Kidney epithelial cell (primary cell): ENCODE results near the gene PROCA1. TPM values are rescaled to one million over a fixed set of nuclear protein-coding genes. Genes with fewer than 3 reads are reported as not detected.
"Not testable (repeated sequence)": the region's sequence is repeated elsewhere in the genome, so short reads cannot be mapped to it uniquely, and the experiment has no call there.

ENCODE experiments used
- DNase-seq: peaks from one replicate; pipeline ENCODE4 v3.0.0-alpha.2; 2010; ENCODE audit warnings: low read depth
- H3K27me3 ChIP-seq: 2 replicates; pipeline ENCODE4 v1.6.0; 2011; ENCODE audit warnings: low read length; ENCODE audit not compliant: control insufficient read depth, insufficient read depth
- H3K36me3 ChIP-seq: 2 replicates; pipeline ENCODE4 v1.5.1; 2011; ENCODE audit warnings: low read length; ENCODE audit not compliant: control insufficient read depth, insufficient read depth
- H3K4me3 ChIP-seq: 2 replicates; pipeline ENCODE4 v1.5.1; 2011; ENCODE audit warnings: low read depth, mild to moderate bottlenecking, control low read depth, low read length
- total RNA-seq: library from RNA; depleted of rRNA; stranded (reverse); fragments of >200 nt; gene quantifications from 2 replicates; pipeline ENCODE4 v1.2.3, GENCODE V29; 2015
- TF ChIP-seq, protein P1 (sequence below): IDR thresholded peaks from 2 replicates; pipeline ENCODE4 v1.5.1; 2011; ENCODE audit warnings: mild to moderate bottlenecking, moderate library complexity, low read length, control low read depth, inconsistent platforms; ENCODE audit not compliant: insufficient read depth, poor library complexity, severe bottlenecking

PROCA1 gene
- total RNA-seq, 1 donor from 2014 or later: 0.58 TPM

DNA sequence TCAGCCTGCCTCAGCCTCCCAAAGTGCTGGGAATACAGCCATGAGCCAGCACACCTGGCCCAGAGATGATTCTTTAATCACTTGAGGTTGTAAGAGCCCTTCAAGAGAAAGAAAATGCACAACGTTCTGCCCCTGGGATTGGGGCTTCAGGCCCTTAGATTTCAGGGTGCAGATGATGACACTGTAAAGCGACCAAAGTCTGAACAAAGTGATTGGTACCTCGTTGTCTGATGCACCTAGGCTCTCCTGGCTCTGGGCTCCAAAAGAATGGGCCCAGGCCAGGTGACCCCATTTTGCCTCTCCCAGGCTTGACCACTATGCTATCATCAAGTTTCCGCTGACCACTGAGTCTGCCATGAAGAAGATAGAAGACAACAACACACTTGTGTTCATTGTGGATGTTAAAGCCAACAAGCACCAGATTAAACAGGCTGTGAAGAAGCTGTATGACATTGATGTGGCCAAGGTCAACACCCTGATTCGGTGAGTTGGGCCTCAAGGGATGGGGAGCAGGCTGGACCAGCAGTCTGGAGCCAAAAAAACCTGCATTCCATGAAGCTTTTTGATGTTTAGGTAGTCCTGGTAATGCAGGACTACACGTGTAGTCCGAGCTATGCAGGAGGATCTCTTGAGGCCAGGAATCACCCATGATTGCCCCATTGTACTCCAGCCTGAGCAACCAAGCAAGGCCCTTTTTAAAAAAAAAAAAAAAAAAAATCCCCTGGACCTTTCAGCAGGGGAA is 10.9 kb upstream of the PROCA1 start:
- TF ChIP-seq, protein P1, sequence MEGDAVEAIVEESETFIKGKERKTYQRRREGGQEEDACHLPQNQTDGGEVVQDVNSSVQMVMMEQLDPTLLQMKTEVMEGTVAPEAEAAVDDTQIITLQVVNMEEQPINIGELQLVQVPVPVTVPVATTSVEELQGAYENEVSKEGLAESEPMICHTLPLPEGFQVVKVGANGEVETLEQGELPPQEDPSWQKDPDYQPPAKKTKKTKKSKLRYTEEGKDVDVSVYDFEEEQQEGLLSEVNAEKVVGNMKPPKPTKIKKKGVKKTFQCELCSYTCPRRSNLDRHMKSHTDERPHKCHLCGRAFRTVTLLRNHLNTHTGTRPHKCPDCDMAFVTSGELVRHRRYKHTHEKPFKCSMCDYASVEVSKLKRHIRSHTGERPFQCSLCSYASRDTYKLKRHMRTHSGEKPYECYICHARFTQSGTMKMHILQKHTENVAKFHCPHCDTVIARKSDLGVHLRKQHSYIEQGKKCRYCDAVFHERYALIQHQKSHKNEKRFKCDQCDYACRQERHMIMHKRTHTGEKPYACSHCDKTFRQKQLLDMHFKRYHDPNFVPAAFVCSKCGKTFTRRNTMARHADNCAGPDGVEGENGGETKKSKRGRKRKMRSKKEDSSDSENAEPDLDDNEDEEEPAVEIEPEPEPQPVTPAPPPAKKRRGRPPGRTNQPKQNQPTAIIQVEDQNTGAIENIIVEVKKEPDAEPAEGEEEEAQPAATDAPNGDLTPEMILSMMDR: no peak
- no peak overlapping the region for H3K4me3 ChIP-seq
- no peak for DNase-seq
- no peaks in the 10 kb centered on the region for H3K27me3 ChIP-seq
- peaks cover 4% of the 10 kb centered on the region for H3K36me3 ChIP-seq

DNA sequence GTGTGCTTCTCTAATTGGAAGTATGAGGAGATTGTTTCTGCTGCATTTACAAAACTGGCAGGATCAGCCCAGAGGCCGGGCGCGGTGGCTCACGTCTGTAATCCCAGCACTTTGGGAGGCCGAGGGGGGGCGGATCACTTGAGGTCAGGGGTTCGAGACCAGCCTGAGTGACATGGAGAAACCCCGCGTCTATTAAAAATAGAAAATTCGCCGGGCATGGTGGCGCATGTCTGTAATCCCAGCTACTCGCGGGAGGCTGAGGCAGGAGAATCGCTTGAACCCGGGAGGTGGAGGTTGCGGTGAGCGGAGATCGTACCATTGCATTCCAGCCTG is 9.3 kb upstream of the PROCA1 start:
- H3K36me3 ChIP-seq, DNase-seq: not testable (repeated sequence)

DNA sequence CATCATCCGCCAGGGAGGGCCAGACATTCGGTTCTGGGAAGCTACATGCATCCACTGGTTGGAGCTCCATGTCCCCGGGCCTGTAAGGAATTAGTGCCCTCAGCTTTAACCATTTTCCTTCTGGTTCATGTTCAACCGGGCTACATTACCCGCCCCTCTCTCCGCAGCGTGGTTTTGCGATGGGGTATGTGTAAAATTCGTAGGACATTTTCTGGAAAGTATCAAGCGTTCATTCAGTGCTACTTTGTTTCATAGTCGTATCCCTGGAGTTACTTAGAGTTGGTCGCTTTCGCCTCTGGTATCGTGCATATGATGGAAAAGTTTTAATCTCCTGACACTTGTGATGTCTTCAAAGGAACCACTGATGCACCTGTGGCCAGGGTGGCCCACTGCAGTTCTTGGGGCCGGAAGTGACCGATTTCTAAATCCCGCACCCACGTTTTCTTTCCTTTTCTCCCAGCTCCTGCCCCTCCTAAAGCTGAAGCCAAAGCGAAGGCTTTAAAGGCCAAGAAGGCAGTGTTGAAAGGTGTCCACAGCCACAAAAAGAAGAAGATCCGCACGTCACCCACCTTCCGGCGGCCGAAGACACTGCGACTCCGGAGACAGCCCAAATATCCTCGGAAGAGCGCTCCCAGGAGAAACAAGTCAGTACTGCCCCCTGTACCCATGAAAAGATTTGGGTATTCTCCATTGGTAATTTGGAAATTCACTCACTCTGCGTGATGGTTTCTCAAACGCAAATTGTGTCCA is 8.7 kb upstream of the PROCA1 start:
- TF ChIP-seq, protein P1: no peak
- Histone ChIP-seq H3K27me3 (no peaks in the 10 kb centered on the region), H3K36me3 (peaks cover 5% of the 10 kb centered on the region), H3K4me3 (peak overlapping the region; percentile 80)
- no peak for DNase-seq

More for the DNA sequence above, 9.3 kb upstream of the PROCA1 start:
- H3K4me3 ChIP-seq: peak overlapping the region; percentile 80
- H3K27me3 ChIP-seq: not testable (repeated sequence)

DNA sequence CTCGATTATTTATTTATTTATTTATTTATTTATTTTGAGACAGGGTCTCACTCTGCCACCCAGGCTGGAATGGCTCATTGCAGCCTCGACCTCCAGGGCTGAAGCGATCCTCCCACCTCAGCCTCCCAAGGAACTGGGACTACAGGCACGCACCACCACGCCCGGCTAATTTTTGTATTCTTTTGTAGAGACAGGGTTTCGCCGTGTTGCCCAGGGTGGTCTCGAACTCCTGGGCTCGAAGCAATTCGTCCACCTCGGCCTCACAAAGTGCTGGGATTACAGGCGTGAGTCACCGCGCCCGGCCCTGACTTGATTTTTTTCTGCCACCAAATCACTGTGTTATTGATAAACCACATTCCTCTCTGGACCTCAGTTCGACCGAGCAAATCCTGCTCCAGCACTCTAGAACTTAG is 7.3 kb upstream of the PROCA1 start:
- Histone ChIP-seq H3K36me3 (peaks cover 7% of the 10 kb centered on the region), H3K4me3 (peak overlapping the region; percentile 80), H3K27me3 (no peaks in the 10 kb centered on the region)
- TF ChIP-seq, protein P1: no peak
- DNase-seq: no peak

DNA sequence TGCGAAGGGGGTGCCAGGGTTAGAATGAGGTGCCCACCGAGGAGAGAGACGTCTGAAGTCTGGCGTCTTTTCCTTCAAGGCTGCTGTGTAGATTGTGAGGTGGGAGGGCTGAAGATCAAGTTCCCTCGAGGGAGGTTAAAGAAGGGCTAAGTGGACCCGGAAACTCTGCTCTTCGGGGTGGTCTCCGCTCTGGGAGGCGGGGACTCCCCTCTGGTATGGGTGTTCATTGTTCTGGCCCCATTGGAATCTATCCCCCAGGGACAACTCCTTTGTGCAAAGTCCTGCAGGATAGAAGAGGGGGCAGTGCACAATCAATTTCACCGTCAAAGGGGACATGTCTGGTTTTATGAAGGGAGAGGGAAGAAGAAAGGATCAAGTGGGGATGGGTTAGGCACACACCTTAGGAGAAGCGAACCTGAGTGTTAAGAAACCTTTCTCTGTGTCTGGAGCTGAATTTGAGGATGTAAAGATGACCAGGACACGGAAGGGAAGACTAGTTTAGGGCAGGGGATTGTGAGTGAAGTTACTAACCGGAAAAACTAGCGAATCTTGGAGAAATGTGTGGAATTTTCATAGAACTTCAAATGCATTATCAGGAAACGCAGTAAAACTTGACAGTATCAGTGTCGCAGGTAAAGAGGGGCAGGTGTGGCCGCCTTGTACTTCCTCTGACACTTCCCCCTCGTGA is 6.8 kb upstream of the PROCA1 start:
- Histone ChIP-seq H3K36me3 (peaks cover 9% of the 10 kb centered on the region), H3K27me3 (no peaks in the 10 kb centered on the region), H3K4me3 (peak overlapping the region; percentile 80)
- no peak for DNase-seq
- TF ChIP-seq, protein P1: no peak
